ENCODE results near the gene RAB7A.

DNA sequence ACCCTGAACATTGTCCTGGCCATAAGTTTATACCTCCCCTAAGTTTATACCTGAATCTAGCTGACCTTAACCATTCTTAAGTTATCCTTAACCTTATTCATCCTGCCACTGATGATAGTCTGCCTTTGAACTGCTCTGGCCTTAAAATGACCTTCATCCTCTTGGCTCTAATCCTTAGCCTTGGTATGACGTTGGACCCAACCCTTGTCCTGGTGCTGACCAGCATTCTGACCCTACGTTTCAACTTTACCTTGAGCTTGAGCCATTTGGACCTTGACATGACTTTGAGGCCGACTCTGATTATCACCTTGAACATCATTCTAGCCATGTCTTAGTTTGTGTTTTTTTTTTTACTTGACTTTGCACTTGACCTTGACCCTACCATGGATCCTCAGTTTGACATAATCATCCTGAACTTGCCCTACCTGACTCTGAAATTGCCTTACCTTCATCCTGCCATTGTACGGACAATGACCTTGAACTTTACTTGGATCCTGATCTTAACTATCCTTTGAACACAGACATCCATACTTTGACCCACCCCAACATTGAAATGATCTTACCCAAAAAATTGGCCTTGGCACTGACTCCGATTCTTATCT lies 92.3 kb downstream of the RAB7A start:
- TF ChIP-seq, protein P1, sequence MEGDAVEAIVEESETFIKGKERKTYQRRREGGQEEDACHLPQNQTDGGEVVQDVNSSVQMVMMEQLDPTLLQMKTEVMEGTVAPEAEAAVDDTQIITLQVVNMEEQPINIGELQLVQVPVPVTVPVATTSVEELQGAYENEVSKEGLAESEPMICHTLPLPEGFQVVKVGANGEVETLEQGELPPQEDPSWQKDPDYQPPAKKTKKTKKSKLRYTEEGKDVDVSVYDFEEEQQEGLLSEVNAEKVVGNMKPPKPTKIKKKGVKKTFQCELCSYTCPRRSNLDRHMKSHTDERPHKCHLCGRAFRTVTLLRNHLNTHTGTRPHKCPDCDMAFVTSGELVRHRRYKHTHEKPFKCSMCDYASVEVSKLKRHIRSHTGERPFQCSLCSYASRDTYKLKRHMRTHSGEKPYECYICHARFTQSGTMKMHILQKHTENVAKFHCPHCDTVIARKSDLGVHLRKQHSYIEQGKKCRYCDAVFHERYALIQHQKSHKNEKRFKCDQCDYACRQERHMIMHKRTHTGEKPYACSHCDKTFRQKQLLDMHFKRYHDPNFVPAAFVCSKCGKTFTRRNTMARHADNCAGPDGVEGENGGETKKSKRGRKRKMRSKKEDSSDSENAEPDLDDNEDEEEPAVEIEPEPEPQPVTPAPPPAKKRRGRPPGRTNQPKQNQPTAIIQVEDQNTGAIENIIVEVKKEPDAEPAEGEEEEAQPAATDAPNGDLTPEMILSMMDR (IDR thresholded peaks at IDR 0.05), result no peak
- no peak for TF ChIP-seq POLR2AphosphoS5 (IDR thresholded peaks at IDR 0.05; ENCODE audit: insufficient read depth in 1 of 2, low read depth in 1 of 2)
- TF ChIP-seq POLR2A (IDR thresholded peaks at IDR 0.05), result no peak
